GM10847 (cell line): ENCODE results near the gene CCNT1.

Source experiments
- POLR2A ChIP-seq: IDR thresholded peaks from 2 replicates; pipeline ENCODE4 v1.6.1; 2011; ENCODE audit not compliant: insufficient read length; ENCODE audit errors: extremely low read depth

The CCNT1 gene

GRCh38 chr12:48694038-48694437 lies 22.5 kb downstream of the CCNT1 start:
- TF ChIP-seq POLR2A: no peak

DNA sequence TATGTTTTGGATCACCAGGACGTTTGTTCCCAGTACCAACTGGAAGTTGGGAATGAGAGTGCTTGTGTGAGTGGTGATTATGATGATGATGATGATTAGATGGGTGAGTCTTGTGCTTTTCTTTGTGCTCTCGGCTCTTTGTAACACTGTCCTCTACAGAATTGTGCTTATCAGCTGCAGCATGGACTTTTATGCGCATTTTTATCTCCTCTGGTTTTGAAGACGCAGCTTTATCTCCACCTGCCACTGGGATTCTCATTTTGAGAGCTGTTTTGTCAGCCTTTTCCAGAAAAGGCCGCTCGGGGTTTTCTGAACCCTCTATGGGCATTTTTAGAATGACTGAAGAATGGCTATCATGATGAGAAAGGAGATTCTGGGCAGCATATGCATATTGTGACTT lies 22.9 kb downstream of the CCNT1 start:
- no peak for TF ChIP-seq POLR2A

- TF ChIP-seq POLR2A: no peak
Observed at GRCh38 chr12:48691826-48692487, 24.6 kb downstream of the CCNT1 start.

- TF ChIP-seq POLR2A: no peak
Observed at GRCh38 chr12:48690990-48691389, 25.5 kb downstream of the CCNT1 start.

GRCh38 chr12:48690436-48690835 lies 26.1 kb downstream of the CCNT1 start:
- no peak for TF ChIP-seq POLR2A

GRCh38 chr12:48688836-48689235 lies 27.7 kb downstream of the CCNT1 start:
- TF ChIP-seq POLR2A: no peak

DNA sequence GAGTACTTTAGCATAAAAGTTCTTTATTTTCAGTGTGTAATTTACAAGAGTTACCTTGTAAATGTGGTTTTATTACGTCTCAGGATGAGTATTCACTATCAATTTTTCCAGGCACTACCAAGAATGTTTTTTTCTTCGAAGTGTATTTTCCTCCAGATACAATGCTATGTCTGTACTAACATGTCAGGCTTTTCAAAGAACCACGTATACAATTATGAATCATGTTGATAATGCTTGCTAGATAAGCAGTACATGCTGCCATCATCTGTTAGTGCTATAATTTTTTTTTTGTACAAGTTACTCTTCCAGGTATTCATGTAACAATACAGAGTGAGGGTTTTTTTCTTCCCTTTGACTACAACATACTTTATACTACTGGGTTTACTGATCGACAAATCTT lies 28.9 kb downstream of the CCNT1 start:
- TF ChIP-seq POLR2A: no peak

DNA sequence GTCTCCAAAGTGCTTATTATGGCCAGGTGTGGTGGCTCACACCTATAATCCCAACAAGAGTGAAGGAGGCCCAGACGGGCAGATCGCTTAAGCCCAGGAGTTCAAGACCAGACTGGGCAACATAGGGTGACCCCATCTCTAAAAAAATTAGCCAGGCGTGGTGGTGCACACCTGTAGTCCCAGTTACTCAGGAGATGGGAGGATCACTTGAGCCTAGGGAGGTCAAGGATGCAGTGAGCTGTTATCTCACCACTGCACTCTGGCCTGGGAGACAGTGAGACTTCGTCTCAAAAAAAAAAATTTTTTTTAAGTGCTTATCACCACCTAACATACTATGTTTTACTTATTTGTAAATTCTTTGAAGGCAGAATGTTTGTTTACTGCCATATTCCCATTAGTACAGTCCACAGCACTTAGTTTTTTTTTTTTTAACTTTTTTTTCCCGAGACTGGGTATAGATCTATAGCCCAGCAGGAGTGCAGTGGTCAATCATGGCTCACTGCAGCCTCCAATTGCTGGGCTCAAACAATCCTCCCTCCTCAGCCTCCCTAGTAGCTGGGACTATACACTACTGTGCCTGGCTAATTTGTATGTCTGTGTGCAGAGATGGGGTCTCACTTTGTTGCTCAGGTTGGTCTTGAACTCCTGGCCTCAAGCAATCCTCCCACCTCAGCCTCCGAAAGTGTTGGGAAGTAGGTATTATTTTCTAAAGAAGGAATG lies 29.7 kb downstream of the CCNT1 start:
- no peak for TF ChIP-seq POLR2A

GRCh38 chr12:48686037-48686595 lies 30.4 kb downstream of the CCNT1 start:
- no peak for TF ChIP-seq POLR2A

- TF ChIP-seq POLR2A: no peak
Observed at GRCh38 chr12:48683534-48683933, 33.0 kb downstream of the CCNT1 start.

- no peak for TF ChIP-seq POLR2A
Observed at GRCh38 chr12:48682927-48683326, 33.6 kb downstream of the CCNT1 start.

DNA sequence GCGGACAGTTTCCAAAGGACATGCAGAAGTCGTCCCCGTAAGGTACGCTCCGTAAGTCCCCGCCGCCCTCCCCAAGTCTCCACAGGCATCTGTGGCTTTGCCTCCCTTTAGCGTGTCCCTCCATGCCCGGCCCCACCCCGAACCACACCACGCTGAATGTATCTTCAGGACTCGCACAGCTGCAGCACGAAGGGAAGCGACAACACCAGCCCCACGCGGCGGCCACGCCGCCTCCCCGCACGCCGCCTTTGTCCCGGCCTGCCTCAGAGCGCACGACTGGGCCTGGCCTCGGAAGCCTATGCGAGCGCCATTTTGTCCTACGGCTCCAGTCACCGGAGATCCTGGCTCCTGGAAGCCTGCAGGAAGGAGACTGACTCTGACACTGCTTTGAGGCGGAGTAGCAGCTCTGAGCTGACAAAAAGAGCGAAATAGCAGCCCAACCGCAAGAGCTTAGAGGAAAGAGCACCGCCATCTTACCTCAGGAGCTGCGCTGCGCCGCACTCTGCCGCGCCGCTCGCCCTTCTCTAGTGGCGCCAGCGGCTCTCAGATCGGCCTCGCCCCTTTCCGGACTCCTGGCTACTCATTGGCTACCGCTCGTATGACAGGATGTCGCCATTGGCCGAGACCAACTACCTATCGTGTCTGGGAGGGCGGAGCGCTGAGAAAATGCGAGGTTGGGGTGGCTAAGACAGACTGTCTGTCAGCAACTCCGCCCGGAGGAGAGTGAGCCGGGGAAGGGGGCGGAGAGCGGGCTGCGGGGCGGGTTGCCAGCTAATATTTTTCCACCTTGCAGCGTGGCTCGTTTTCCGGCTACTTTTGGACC lies 34.6 kb downstream of the CCNT1 start, which contains the start of gene KANSL2:
Gene KANSL2, minus strand, starts transcription at position 529 of the 823 bp plus-strand sequence. CDS start 606 bp downstream, outside the sequence.
- TF ChIP-seq POLR2A: peak; percentile 98

DNA sequence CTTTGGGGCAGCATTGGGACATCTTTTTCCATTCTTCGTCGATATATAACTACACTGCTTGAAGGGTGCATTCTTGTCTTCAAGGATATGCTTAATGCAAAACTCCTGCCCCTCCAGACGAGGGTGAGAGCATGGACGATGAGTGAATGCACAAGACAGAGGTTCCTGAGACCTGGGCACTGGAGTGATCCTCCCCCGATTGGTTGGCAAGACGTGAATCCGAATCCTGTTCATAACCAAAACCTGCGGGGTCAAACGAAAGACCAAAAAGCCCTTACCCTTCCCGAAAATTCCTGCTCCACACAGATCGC lies 35.2 kb downstream of the CCNT1 start:
- TF ChIP-seq POLR2A: no peak

DNA sequence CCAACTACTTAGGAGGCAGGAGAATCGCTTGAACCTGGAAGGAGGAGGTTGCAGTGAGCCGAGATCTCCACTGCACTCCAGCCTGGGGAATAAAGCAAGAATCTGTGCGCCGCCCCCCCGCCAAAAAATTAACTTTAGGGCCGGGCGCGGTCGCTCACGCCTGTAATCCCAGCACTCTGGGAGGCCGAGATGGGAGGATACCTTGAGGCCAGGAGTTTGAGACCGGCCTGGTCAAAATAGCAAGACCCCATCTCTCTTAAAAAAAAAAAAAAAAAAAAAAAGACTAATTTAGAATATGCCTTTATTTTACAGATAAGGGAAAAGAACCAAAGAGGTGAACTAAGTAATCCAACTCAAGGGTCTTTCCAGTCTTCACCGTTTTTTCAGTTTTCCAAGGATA lies 35.6 kb downstream of the CCNT1 start:
- TF ChIP-seq POLR2A: no peak

GRCh38 chr12:48678551-48679185 lies 37.8 kb downstream of the CCNT1 start:
- no peak for TF ChIP-seq POLR2A
